ENCODE results near the gene CLDN11.

Gene CLDN11

GRCh38 chr3:170428095-170428494 is 9.4 kb downstream of the CLDN11 start:
- DNase-seq = no peak

- no peak for DNase-seq
Measured at GRCh38 chr3:170429050-170429449, 10.4 kb downstream of the CLDN11 start.

GRCh38 chr3:170431054-170431453 is 12.4 kb downstream of the CLDN11 start:
- DNase-seq = no peak

- no peak for DNase-seq
Measured at GRCh38 chr3:170432416-170432815, 13.7 kb downstream of the CLDN11 start.

GRCh38 chr3:170436697-170437096 is 18.0 kb downstream of the CLDN11 start:
- DNase-seq = no peak

DNA sequence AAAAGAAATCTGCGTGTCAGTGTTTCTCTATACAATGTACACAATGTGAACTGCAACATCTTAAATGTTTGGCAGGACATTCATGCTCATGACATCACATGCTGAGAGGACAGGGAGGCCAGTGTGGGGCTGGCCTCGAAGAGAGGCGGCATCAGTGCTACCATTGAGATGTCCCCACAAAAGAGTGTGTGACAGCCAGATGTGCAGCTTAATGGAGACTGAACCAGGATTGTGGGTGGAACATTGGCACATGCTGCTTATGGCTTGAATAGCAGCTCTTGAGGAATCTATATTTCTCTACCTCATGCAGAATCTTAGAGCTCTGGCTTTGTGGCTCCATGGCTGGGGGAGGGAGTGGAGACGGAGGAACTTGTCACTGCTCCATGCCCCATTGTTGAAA is 18.5 kb downstream of the CLDN11 start:
- no peak for DNase-seq

- no peak for DNase-seq
Measured at GRCh38 chr3:170437696-170438407, 19.2 kb downstream of the CLDN11 start.

DNA sequence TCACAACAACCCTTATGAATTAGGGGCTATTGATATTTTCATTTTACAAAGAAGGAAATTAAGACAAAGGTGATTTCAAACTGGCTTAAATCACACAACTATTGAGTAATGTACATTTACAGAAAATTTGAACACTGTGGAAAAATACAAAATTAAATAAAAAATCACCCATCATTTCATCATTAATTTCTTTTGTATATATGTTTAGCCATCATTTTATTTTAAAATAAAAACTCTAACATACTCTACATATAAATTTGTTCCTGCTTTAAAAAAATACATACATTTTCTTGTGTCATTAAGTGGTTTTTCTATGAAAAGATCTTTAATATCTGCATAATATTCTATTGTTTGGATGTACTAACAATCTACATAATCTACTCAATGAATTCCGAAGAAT is 20.2 kb downstream of the CLDN11 start:
- DNase-seq = no peak

- DNase-seq = no peak
Measured at GRCh38 chr3:170440344-170440743, 21.7 kb downstream of the CLDN11 start.

GRCh38 chr3:170441412-170441811 is 22.7 kb downstream of the CLDN11 start:
- no peak for DNase-seq

GRCh38 chr3:170442947-170443346 is 24.3 kb downstream of the CLDN11 start:
- DNase-seq = no peak

- DNase-seq = no peak
Measured at GRCh38 chr3:170443457-170443856, 24.8 kb downstream of the CLDN11 start.

GRCh38 chr3:170448584-170448983 is 29.9 kb downstream of the CLDN11 start:
- DNase-seq = no peak

- no peak for DNase-seq
Measured at GRCh38 chr3:170450039-170450438, 31.4 kb downstream of the CLDN11 start.

DNA sequence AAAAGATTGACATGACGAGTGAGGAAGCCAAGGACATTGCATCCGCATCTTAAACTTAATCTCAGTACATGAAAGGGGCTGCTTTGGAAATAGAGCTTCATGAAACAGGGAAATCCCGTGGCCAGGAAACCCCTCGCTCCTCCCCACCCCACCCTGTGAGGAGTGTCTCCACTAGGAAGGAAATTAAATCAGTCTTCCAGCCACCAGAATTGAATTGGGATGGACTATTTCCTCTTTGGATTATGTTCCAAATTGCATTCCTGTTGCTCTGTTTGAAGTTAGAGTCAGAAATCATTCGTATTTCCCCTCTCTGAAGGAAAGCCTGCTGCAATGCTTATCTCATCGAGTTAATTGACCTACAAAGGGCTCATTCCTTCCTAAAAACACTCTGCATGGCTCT is 35.8 kb downstream of the CLDN11 start:
- no peak for DNase-seq

DNA sequence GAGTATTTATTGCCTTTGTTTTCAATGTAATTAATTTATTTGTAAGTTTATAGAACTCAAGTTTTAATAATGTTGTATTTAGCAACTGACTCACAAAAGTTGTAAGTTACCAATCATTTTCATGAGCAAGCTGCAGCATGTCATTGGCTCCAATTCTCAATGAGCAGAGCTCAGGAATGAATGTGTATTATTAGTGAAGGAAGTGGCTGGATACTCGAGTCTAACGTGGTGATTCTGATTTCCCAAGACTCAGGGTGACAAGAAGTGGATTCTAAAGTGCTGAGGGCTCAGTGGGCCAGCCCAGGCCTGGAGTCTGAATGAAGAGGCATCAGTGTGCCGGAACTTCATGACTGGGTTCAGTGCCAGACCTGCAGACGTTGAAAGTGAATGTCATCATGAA is 39.6 kb downstream of the CLDN11 start:
- no peak for DNase-seq

DNA sequence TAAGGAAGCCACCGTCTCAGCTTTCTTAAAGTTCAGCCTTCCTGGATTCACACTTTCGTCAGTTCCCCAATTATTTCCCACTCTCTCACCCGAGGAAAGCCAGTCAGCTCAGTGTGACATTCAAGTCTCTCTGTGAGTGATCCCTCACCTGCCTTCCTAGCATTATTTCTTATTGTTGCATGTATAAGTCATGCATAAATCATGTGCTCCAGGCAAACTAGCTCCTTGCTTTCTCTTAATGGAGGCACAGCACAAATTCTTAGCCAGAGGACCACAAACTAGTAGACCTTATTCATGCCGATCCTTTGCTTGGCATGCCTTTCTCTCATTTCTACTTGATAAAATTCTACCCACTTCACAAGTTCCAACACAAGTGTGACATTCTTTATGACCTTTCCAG is 44.3 kb downstream of the CLDN11 start:
- no peak for DNase-seq

DNA sequence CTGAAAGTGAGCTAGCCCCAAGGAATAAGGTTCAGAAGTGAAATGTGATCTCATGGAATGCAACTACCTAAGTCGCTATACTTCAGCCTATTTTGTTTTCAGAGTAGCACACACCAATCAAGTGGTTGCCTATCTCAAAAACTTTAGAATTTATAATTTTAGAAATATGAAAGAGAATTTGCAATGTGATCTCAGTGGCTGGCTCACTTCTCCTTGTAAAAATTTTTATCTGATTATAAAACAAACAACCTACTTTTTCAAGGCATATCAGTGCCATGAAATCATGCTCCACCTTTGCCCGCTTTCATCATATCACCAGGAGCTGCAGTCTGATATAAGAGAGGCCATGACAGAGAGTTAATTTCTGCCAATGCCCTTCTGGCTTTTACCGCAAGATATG is 47.3 kb downstream of the CLDN11 start:
- no peak for DNase-seq

- no peak for DNase-seq
Measured at GRCh38 chr3:170467007-170467406, 48.3 kb downstream of the CLDN11 start.

DNA sequence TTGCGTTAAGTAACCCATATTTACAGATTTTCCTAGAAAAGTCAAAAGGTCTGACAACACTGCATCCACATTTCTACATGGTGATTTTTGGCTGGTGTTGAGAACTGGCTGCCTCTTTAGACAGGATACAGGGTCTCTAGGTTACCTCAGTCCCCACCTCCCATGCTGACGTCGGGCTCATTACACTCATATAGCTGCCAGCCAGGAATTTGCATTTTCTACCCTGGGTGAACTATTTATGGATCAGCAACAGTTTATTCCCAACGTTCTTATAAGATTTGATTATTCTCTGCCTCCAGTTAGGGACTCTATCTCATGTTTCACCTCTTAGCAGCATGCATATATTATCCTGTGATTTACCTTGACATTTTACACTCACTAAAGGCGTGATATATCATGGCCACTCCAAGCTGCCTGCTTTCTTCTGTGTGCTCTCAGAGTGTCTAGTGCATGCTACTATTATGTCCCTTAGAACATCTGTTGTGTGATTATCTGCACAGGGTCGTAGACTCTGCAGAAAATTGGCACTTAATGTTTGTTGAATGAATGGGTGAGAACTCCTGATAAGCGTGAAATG is 49.0 kb downstream of the CLDN11 start:
- DNase-seq = no peak

- DNase-seq = no peak
Measured at GRCh38 chr3:170469151-170470062, 50.7 kb downstream of the CLDN11 start.

DNA sequence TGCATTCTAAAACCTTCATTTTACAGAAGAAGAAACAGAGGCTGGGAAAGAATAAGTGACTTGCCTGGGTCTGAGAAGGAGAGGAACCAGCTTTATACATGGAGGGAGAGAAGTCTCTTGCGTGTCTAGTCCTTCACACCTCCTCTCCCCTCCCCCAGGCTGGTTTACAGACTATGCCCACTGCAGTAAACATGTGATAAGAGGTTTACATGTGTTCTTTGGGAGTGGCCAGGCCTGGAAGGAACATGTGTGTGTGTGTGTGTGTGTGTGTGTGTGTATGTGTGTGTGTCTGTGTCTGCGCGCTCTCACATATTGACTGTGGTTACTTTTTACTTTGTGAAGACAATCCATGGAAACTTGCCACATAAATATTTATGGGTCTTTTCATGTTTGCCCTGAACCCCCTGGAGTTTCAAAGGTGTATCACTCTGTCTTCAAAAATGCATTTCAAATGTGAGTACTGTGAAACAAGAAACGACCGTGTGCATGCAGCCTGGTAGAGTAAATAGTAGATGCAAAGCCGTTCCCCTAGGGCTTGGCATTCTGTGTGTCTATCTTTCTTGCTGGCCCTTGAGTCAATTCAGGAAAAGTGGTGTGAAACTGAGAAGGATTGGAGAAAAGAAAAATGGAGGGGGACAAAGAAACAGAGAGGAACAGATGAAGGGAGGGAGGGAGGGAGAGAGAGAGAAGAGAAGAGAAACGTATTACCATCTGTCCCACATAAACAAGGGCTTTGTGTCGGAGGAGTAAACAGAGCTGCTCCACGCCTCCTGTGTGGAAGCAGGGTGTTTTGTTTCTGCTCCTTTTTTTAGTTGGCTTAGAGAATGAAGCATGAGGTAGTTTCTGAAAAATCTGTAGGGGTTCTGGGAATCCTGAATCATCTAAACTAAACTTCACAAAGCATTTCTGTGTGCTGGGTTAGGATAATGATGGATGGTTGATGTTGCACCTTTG is 51.7 kb downstream of the CLDN11 start:
- no peak for DNase-seq

GRCh38 chr3:170471149-170471548 is 52.5 kb downstream of the CLDN11 start:
- DNase-seq = no peak

Data from femur (tissue), 1 donor.